ENCODE results near the gene PLCB1.

Gene PLCB1

DNA sequence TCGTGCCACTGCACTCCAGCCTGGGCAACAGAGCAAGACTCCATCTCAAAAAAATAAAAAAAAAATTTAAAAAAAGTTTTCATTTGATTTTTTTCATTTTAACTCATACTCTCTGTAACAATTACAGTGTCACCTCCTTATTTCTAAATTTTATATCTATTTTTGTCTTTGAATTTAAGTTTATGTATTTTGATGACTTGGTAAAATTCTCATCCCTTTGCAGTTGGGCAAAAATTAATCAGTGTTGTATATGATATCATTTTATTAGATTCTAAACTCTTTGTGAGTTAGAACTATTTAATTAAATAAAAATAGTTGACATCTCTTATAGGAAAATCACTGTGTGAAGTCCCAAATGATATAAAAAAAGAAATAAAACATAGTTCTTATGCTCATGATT is 270.7 kb downstream of the PLCB1 start:
- DNase-seq (ENCODE audit: low read depth) = no peak
- TF ChIP-seq, protein P1, sequence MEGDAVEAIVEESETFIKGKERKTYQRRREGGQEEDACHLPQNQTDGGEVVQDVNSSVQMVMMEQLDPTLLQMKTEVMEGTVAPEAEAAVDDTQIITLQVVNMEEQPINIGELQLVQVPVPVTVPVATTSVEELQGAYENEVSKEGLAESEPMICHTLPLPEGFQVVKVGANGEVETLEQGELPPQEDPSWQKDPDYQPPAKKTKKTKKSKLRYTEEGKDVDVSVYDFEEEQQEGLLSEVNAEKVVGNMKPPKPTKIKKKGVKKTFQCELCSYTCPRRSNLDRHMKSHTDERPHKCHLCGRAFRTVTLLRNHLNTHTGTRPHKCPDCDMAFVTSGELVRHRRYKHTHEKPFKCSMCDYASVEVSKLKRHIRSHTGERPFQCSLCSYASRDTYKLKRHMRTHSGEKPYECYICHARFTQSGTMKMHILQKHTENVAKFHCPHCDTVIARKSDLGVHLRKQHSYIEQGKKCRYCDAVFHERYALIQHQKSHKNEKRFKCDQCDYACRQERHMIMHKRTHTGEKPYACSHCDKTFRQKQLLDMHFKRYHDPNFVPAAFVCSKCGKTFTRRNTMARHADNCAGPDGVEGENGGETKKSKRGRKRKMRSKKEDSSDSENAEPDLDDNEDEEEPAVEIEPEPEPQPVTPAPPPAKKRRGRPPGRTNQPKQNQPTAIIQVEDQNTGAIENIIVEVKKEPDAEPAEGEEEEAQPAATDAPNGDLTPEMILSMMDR (conservative IDR thresholded peaks at IDR 0.05; ENCODE audit: control insufficient read depth, insufficient read depth, low read depth, low read length) = no peak
- no peak overlapping the region for H3K4me3 ChIP-seq (ENCODE audit: control insufficient read depth, low read depth, low read length)

DNA sequence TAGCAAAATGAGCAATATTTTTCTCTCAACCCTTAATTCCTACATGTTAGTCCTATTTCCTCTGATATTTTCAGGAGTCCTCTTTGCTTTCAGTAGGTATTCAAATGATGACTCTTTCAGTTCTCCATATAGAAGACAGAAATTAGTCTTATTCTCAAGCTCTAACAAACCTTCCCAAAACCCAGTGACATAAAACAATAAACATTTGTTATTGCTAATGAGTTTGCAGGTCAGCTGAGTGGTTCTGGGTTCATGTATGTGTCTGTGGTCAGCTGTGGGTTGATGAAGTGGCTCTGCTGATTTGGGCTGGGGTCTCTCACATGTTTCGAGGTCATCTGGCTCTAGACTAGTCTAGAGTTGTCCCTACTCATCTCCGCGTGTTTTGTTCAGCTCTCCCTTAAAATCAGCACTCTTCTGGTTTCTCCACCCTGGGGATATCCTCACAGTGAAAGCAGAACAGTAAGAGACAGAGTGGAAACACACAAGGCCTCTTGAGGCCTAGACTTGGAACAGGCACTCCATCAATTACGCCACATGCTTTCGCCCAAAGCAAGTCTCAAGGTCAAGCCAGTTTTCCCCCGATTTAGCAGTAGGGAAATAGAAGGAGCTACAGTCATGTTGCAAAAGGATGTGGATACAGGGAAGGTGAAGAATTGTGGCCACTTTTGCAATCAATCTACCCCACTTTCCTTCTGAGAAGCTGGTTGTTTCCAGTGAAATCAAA is 273.0 kb downstream of the PLCB1 start:
- DNase-seq (ENCODE audit: low read depth) = no peak
- no peak overlapping the region for H3K4me3 ChIP-seq (ENCODE audit: control insufficient read depth, low read depth, low read length)
- TF ChIP-seq, protein P1 (conservative IDR thresholded peaks at IDR 0.05; ENCODE audit: control insufficient read depth, insufficient read depth, low read depth, low read length) = no peak

- H3K4me3 ChIP-seq (ENCODE audit: control insufficient read depth, low read depth, low read length) = no peak overlapping the region
- DNase-seq (ENCODE audit: low read depth) = no peak
- TF ChIP-seq, protein P1 (conservative IDR thresholded peaks at IDR 0.05; ENCODE audit: control insufficient read depth, insufficient read depth, low read depth, low read length) = no peak
These were observed 274.3 kb downstream of the PLCB1 start for GRCh38 chr20:8406391-8406790.

- H3K4me3 ChIP-seq (ENCODE audit: control insufficient read depth, low read depth, low read length) = no peak overlapping the region
- TF ChIP-seq, protein P1 (conservative IDR thresholded peaks at IDR 0.05; ENCODE audit: control insufficient read depth, insufficient read depth, low read depth, low read length) = no peak
- no peak for DNase-seq (ENCODE audit: low read depth)
These were observed 276.7 kb downstream of the PLCB1 start for GRCh38 chr20:8408587-8409307.

DNA sequence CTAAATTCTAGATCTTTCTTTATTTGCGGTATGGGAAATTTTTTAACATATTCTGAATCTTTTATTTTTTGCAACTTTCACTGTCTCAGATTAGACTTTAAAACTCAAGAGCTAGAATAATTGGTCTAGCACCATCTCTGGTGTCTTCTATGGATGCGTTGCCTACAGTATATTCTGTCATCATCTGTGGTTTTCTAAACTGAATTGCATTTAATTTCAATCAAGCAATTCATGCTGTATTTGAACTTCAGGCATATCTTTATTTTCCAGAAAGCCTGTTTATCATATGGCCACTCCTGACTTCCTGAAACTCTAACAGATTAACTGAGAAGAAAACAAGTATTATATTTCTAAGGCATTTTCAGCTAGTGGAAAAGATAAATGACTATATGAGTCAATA is 281.6 kb downstream of the PLCB1 start:
- no peak for DNase-seq (ENCODE audit: low read depth)
- H3K4me3 ChIP-seq (ENCODE audit: control insufficient read depth, low read depth, low read length) = no peak overlapping the region
- TF ChIP-seq, protein P1 (conservative IDR thresholded peaks at IDR 0.05; ENCODE audit: control insufficient read depth, insufficient read depth, low read depth, low read length) = no peak

- no peak overlapping the region for H3K4me3 ChIP-seq (ENCODE audit: control insufficient read depth, low read depth, low read length)
- TF ChIP-seq, protein P1 (conservative IDR thresholded peaks at IDR 0.05; ENCODE audit: control insufficient read depth, insufficient read depth, low read depth, low read length) = no peak
- DNase-seq (ENCODE audit: low read depth) = peak; percentile 73
These were observed 282.7 kb downstream of the PLCB1 start for GRCh38 chr20:8414586-8415274.

Measured in fibroblast of mammary gland (primary cell).